NK-92 (cell line): ENCODE data around the gene DUSP22.
"Not testable (repeated sequence)": the region's sequence is repeated elsewhere in the genome, so short reads cannot be mapped to it uniquely, and the experiment has no call there.

Experiments
- DNase-seq: peaks from one replicate; lab custom pipeline; 2025; ENCODE audit not compliant: unreplicated experiment; lab: John Stamatoyannopoulos, UW

Gene DUSP22

DNA sequence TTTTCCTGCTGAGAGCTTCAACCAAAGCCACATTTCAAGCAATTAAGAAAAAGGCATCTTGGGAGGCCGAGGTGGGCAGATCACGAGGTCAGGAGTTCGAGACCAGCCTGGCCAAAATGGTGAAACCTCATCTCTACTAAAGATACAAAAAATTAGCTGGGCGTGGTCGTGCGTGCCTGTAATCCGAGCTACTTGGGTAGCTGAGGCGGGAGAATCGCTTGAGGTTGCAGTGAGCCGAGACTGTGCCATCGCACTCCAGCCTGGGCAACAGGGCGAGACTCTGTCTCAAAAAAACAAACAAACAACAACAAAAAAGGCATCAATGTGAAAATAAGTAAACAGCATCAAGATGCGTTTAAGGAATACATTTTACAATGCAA lies 85.3 kb downstream of the DUSP22 start:
- DNase-seq: not testable (repeated sequence)

DNA sequence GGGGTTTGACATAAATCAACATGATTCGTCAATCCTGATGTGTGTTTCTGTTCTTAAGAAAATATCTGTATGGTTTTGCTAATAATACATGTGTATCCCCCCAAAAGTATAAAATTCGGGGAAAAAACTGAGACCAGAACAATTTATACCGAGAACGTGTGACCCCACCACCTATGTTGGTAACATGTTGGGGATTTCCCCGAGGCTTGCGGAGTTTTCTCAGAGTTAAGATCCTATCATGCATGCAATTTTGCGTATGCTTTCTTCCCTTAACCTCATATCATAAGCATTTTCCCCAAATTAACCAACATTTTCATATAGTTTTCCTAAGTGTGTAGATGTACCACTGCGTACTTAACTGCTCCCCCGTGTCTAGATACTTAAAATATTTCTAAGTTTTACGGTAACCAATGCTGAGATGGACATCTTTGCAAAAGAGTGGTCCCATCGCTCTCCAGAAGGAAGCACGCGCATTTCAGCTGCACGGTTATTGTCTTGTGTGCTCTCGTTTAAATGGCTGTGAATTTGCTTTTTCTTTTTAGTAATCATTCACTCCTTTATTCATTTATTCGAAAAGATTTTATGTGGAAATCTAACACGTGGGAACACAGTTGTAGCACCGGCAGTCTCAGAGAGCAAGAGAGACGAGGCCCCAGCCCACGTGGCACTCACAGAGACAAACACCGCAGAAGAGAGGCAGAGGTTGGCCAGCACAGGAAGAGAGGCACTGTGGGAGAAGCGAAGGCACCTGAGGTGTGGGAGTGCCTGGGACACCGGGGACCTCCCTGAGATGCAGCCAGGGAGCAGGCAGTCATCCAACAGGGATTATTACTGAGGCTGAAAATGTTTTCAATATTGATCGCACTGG lies 86.0 kb downstream of the DUSP22 start:
- DNase-seq: no peak

DNA sequence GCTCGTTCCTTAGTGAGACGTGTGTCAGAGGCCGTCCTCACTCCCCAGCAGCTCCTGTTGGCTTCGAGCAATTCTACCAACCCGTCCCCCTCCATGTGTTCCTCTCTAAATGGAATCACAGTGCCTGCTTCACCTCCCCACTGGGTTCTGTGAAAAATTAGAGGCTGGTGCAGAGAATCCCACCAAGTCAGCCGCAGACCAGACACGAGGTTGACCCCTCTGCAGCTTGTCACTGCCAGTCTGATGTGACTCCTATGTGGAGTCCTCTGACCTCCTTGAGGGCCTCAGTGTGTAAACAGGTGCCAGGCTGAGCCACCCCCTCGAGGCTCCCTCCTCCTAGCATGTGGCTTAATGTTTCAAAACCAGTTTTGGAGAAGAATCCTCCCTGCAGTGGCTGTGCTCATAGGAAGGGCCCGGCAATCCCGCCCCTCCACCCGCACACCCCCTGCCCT lies 86.7 kb downstream of the DUSP22 start:
- DNase-seq: no peak

DNA sequence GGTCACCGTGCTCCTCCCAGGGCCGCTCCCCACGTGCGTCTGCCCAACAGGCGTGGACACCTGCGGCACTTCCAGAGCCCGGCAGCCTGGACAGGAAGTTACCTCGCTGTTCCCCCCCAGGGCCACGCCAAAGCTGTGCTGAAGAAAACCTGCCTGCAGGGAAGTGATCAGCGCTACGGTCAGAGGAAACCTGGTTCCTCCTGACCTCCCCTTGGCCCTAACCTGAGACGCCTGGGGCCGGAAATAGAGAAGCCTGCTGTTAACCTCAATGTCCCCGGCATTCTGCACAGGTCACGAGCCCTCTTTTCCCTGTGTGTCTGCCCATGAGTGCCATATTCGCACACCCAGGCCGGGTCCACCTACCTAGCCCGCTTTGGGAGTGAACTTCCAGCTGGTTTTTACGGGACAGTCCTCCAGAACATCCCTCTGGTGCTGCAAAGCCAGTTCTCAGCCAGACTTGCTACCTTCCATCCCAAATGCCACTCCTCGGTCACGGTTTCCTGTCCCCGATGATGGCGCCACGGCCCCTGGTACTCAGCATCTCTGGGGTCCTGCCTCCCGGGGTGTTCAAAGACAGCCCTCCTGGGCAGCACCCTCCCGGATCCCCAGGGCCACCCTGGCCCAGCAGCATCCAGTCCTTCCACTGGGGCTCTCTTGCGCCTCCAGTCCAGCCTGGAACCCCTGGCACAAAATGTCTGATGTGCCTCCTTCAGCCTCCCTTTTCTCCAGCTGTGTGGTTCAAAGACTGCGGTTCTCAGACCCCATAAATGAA lies 87.3 kb downstream of the DUSP22 start:
- DNase-seq: no peak

DNA sequence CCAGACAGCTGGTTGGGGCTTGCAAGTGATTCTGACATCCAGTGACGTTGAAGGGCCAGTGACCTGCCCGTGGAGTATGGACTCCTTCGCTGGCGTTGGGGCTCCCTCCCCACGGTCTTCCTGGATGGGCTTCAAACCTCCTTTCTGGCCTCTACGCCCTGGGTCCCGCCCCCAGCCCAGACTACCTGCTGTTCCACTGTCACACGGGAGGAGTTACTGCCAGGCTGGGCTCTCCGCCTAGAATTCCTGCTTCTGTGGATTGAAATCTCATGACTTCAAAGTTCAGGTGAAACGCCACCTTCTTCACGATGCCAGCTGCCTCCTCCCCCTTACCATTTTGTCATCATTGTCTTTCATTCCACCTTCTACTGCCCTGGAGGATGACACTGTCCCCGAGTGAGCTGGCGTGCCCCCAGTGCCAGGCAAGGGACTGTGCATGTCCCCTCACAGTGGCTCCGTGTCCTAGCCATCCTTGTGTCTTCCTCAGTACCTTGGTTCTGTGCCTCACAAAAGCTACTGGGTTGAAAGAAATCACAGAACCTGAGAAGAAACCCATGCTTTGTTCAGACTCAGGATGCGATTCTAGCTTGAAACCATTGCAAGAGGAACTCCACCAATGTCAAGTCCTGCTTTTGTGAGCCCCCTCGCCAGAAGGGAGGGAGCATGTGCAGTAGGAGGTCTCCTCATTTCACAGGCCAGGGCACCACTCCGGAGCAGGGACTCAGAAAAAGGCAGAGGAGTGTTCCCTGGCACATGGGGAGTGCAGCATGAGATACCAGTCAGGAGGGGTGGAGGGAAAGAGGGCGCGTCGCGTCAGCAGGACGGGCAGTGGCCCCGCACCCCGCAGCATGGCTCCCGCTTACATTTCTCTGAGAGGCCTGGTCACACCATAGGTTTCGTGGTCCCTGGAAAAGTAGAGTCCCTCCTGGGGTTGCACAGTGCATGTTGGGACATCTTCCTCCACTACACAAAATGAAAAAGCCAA lies 88.2 kb downstream of the DUSP22 start:
- no peak for DNase-seq

DNA sequence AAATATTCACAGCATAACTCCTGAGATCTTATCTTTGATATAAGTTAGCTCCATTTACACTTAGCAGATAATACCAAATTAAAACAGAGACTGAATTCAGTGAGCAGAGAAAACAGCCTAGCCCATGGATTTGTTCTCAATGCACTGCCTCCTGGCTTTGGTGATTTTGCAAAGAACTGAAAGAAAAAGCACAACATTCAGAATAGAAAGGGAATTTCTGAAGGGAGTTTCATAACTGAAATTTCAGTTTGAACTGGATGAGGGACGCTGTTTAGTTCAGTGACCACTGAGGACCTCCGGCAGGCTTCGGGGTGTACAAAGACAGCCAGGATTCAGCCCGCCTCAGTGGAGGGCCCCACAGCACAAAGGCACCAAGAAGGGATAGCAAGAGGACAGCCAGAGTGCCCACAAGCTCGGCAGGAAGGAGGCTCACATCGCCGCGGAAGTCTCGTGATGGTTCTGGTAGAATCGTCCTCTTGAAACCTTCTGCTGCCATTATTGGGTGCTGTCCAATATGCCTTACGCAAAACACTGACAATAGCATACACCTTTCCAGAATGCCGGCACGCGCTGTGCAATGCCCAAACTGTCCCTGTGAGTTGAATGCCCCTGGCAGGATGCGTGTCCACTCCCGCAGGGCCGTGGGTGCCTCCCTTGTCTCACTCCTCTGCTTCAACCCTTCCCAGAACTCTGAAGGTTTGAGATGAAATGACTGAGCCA lies 89.6 kb downstream of the DUSP22 start:
- no peak for DNase-seq

DNA sequence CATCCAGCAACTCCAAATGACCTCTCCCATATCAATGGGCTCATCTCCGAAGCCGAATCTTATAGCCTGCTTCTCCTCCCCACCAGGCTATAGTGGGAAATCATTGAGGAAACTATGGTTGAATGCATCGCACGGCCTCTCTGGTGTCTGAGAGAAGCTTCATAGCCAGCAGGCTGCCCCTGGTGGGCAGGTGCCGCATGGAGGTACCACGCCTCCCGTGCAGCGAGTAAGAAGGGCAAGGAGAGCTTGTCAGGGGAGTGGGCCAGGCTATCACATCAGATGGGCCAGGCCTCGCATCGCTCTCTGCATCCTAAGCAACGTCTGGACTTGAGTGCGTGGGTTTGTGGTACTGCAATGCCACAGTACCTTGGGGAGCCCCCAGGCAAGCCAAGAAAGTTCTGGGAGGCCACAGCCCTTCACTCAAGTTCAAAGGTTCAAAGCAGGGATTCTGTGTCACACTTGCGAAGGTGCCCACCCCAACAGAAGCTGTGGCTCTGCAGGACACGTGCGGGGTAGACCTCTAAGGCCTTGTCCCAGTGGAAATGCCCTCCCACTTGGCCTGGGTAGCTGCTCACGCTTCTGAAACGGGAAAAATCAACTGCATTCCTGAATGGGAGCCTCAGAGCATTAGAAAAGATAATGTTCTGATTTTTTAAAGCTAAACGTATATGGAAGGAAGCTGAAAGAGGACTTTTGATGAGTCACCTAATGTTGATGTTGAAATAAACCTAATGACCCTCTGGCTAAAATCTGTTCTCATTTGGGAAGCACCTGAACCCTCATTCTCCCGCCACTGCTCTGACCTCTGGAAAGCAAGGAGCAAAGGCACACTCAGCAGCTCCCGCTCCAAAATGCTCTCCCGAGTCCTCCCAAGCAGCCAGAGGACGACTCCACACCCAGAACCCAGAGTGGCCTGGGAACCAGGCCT lies 90.9 kb downstream of the DUSP22 start:
- DNase-seq: no peak

DNA sequence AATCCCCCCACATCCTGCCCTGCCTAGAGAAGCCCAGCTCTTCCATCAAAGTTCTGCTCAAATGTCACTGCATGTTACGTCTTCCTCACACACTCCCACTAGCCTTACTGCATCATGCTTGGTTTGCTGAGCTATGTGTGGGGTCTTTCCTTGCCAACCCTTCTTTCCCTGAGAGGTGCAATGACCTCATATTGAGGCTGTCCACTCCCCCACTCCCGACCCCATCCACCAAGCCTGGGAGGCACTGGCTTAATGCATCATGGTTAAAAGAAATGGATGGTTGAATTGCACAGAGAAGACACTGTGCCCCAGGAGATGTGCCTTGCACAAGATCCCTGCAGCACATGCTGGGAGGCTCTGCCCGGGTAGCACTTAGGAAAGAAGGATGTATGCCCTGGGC lies 91.6 kb downstream of the DUSP22 start:
- DNase-seq: no peak

DNA sequence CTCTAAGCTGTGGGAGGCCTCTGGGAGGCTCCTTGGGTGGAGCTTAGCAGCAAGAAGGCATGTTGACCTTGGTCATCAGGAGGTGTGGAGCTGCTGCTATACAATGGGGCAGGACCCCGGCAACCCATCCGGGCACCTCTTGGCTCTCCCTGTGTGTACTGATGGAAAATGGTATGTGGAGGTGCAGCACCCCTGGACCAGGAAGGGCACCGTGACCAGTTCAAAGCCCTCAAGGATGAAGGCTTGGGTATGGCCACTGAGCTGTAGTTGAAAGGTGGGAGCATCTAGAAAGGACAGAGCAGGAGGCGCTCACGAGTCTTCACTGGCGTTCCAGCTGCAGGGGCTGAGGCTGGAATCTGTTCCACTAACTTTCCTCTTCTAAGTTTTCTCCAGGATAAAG lies 92.6 kb downstream of the DUSP22 start:
- no peak for DNase-seq

DNA sequence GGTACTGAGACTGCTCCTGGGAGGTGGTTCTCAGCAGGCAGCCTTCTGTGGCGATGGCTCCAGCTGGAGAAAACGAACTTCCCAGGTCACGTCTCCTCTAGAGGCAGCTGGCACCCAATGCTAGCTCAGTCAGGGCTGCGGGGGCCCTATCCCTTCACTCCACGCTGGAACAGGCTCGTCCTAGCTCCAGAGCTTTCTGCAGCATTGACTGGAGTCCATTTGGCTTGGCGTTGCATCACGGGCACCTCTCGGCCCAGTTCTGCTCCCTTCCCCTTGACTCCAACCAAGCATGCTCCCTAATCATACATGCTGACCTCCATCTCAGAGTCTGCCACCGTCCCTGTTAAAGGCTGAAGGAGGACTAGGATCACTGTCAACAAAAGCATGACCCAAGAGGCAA lies 93.3 kb downstream of the DUSP22 start:
- no peak for DNase-seq

DNA sequence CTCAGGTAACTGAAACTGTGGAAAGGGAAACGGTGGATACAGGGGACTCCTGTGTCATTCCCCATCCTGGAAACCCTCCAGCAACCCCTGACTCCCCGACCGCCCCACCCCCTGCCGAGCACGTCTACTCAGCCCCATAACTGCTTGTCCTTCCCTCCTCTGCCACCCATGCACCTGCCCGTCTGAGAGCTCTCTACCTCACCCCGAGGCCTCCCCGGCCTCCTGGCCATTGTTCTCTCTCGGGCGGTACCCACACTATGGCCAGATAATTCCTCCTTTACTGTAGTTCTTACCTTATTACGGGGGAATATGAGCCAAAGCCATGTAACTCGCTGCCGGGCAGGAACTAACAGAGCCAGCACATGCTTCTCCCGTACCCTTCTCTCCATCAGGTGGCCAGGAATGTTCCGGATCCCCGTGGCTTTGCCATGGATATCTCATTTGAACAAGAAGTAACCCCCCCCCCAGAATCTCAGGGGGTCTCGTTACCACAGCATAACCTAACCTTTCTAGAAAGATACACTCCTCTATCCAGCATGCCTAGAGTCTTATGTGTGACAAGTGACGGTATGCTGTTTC lies 94.5 kb downstream of the DUSP22 start:
- DNase-seq: no peak

DNA sequence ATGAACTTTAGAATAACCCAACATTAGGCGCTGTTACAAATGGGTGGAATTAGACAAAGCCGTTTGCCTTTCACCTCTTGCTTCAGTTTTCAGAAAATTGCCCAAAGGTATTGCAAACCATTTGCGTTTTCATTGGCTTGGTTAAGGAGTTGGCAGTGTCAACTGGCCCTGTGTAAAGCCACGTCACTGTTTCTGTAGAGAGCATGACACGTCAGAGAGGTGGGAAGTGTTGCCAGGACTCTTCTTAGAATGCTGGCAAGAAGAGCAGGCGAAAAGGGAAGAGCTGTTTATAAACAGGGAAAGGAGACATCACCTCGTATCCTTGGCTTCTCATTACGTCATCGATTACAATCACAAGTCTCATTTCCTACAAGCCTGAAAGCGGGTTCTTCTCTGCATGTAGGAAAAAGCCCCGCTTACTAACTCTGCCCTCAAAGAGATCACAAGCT lies 95.0 kb downstream of the DUSP22 start:
- no peak for DNase-seq

DNA sequence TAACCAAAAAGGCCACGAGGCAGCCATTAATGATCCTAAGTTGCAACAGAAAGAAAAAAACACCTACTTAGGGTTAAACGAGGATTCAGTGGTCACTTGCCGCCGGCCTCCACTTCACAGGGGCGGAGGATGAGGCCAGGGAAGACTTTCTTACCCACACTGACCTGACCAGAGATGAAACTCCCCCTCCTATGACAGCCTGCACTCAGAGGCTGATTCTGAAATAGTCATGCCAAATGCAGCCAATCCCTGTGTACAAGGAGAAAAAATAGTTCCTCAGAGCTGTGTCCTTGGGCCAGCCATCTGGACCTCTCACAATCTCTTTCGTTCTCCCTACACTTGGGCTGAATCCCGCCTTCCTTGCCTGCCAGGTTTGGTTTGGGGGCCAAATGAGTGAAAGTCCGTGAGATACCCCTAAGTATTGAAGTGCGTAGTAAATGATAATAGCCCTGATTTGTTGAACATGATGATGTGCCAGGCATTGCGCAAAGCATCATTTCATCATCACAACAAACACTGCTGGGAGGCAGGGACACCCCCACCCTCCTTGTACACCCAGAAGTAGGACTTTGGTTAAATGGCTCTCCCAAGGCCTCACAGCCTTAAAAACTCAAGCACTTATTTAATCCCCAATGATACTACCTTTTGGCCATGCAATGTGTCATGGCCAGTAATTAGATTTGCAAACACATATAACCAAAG lies 96.1 kb downstream of the DUSP22 start:
- DNase-seq: no peak

DNA sequence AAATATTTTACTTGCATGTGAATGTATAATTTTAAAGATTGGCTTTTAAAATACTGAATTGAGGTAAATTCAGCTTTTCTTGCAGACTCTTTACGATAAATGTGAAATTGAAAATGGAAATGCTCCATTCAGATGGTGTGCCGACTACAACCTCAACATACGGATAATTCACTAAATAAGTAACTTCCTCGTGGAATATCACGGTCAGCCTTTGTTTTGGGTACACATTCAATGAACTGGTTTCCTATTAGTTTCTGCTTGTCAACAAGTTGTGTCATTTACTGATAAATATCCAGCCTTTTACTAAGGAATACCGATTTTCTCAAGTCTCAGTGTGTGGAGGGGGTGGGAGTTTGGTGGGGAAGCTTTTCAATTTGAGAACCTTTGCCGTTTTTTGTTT lies 96.9 kb downstream of the DUSP22 start:
- no peak for DNase-seq

DNA sequence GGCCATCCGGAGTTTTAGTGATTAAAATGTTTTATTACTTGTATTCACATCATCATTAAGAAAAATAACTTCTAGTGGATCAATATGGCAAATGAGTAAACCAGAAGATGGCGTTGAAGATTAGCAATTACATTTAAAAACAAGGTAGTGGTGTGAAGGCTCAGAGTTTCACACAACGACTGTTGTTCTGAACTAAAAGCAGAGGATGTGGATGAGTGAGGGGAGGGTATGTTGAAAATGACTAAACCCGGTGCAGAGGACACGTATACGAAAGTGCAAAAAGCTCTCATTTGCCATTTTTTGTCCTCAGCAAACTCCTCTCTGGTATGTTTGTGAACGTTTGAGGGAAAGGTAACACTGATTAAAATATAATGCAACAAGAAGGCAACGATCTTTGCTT lies 97.3 kb downstream of the DUSP22 start:
- DNase-seq: no peak

DNA sequence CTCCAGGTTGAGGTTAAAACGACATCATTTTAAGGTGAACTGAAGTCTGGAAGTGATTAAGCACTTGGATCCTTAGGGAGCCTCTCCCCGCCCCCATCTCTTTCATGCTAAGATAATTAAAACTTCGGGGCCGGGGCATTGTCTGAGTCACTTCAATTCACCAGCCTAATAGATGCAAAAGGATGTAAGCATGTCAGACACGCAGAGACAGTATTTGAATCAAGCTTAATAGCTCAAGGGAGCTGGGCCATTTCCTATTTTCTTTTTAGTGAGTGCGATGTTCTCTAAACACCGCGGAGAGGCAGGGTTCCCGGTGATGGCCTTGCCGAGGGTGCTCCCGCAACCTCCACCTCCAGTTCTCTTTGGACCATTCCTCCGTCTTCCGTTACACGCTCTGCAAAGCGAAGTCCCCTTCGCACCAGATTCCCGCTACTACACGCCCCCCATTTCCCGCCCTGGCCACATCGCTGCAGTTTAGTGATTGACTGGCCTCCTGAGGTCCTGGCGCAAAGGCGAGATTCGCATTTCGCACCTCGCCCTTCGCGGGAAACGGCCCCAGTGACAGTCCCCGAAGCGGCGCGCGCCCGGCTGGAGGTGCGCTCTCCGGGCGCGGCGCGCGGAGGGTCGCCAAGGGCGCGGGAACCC lies 98.7 kb downstream of the DUSP22 start:
- DNase-seq: no peak

DNA sequence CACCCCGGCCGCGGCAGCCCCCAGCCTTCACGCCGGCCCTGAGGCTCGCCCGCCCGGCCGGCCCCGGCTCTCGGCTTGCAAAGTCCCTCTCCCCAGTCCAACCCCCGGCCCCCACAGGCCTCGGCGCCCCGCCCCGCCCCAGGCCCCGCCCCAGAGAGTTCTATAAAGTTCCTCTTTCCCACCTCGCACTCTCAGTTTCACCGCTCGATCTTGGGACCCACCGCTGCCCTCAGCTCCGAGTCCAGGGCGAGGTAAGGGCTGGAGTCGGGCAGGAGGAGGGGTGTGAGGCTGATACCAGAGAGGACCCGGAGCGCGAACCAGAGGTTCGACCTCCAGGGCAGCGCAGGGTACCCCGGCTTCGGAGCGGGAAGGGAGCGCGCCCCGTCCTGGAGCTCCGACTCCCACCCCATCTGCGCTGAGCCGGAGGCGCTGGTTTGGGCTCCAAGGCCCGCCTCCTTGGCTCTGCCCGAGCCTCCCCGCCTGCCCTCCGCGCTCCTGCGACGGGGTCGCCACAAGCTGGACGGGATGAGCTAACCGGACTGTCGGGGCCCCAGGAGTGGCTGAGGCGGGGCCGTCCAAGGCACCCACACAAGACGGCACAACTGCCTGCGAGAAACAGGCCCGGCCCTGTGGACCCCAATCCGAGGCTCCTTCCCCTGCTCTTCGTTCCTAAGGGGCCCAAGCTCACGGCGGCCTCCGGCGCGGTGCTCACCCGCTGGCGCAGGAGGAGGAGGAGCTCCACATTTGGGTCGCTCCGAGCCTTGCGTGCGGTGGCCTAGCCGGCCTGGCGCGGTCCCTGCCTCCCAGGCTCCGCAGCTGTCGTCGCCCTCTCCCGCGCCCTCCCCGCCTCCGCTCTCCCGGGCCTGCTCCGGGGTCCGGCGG lies 99.5 kb downstream of the DUSP22 start, which contains the start of gene IRF4:
Gene IRF4 (plus strand): TSS at position 194 of the 882 bp plus-strand sequence. CDS start 1,401 bp downstream, outside the sequence.
- no peak for DNase-seq
